Kidney (tissue), 14 donors: ENCODE results near the gene OSTM1. TPM values are rescaled to one million over a fixed set of nuclear protein-coding genes. Genes with fewer than 3 reads are reported as not detected.

Source experiments
- DNase-seq, 5 donors: peaks; one replicate each; pipeline ENCODE4 v3.0.0-alpha.2; 2013 to 2020
- FAIRE-seq: peaks from 2 replicates; lab custom pipeline; 2012; peaks lifted over from hg19 to GRCh38; lab: Jason Lieb, UNC
- H3K27ac ChIP-seq, 2 donors: one replicate each; pipeline ENCODE4 v1.7.0; 2013; ENCODE audit warnings: low read depth in 2 of 2, low read length in 2 of 2, inconsistent platforms in 1 of 2
- H3K27me3 ChIP-seq: one replicate; pipeline ENCODE4 v1.7.1; 2013; ENCODE audit warnings: low read length, inconsistent platforms; ENCODE audit not compliant: control insufficient read depth, insufficient read depth
- H3K36me3 ChIP-seq, 3 donors: one replicate each; pipeline versions ENCODE4 v1.7.0 to v1.7.1; 2013; ENCODE audit warnings: low read length in 3 of 3, control low read depth in 1 of 3, inconsistent platforms in 1 of 3; ENCODE audit not compliant: insufficient read depth in 3 of 3, control insufficient read depth in 2 of 3
- H3K4me1 ChIP-seq, 3 donors: one replicate each; pipeline versions ENCODE4 v1.7.0 to v1.7.1; 2013; ENCODE audit warnings: low read length in 3 of 3, inconsistent platforms in 1 of 3, low read depth in 1 of 3; ENCODE audit not compliant: control insufficient read depth in 2 of 3, insufficient read depth in 2 of 3
- H3K4me3 ChIP-seq, 3 donors: one replicate each; pipeline versions ENCODE4 v1.7.0 to v1.8.1; 2013; ENCODE audit warnings: low read length in 3 of 3, control low read depth in 1 of 3, inconsistent platforms in 1 of 3
- H3K9ac ChIP-seq, 3 donors: one replicate each; pipeline versions ENCODE4 v1.7.0 to v1.7.1; 2013; ENCODE audit warnings: low read length in 3 of 3, control low read depth in 1 of 3, inconsistent platforms in 1 of 3
- H3K9me3 ChIP-seq, 3 donors: one replicate each; pipeline versions ENCODE4 v1.7.0 to v1.7.1; 2013; ENCODE audit warnings: low read length in 3 of 3, control low read depth in 1 of 3, inconsistent platforms in 1 of 3; ENCODE audit not compliant: control insufficient read depth in 2 of 3, insufficient read depth in 1 of 3
- CTCF ChIP-seq: IDR thresholded peaks from 3 replicates; pipeline ENCODE4 v1.5.1; 2012; ENCODE audit warnings: mild to moderate bottlenecking, moderate library complexity, borderline replicate concordance; ENCODE audit not compliant: insufficient read depth; ENCODE audit errors: extremely low read depth
- intact Hi-C: fragments of 100-400 bp; cut with DNase I; formaldehyde crosslinking; loops from one replicate; pipeline ENCODE4 v1.11.1; 2022
- polyA plus RNA-seq: library from polyadenylated mRNA; stranded (reverse); fragments of 350-450 nt; fragmentation: Illumina TruSeq; extraction: RNeasy Lipid Tissue Mini Kit (QIAGEN cat#74804); gene quantifications from one replicate; pipeline ENCODE4 v1.2.3, GENCODE V29; 2014; ENCODE audit warnings: low read depth, low replicate concordance; ENCODE audit not compliant: insufficient read depth
- total RNA-seq: library from RNA; stranded (reverse); fragmentation: NEBNext Ultra II Directional; extraction: Animal tissue kit (Norgen Biotek cat#: 25700); gene quantifications from one replicate; pipeline ENCODE4 v1.2.1, GENCODE V29; 2021
- donor health status: control.
- donor health status: control.
- donor health status: control.
- donor health status: control.
- donor health status: control.
- donor health status: DM: yes; HTN: yes; CAD: no.
- donor health status: Normal renal cell carcinoma (clear cell type).

OSTM1 gene
- total and polyA plus RNA-seq, 2 donors from 2014 or later: 19.8 to 34.5 TPM

DNA sequence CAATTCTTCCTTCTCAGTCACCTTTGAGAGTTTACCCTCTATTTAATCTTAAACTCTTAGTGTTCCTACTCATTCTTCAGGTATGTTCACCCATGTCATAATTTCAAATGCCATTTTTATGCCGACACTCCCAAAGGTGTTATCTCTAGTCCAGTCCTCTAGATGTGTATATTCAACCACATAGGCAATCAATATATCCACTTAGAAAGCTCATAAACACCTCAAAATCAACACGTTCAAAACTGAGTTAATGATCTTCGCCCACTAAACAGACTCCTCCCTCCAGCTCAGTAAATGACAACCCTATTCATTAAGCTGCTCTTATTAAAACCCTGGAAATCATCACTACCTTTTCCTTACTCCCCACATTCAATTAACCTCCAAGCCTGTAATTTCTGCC is 6.4 kb downstream of the OSTM1 start:
- no peaks in the 10 kb centered on the region for H3K4me1 ChIP-seq
- intact Hi-C loops: no loop called here
- no peaks in the 10 kb centered on the region for H3K9me3 ChIP-seq
- no peaks in the 10 kb centered on the region for H3K27me3 ChIP-seq
- H3K4me3 ChIP-seq: no peak overlapping the region
- H3K36me3 ChIP-seq: peaks cover 0 to 4% (median 4%) of the 10 kb centered on the region in 3 donors
- FAIRE-seq (no peak), DNase-seq (no peak)
- no peak overlapping the region for H3K9ac ChIP-seq
- H3K27ac ChIP-seq: no peak overlapping the region
- no peak for TF ChIP-seq CTCF

- no peak for TF ChIP-seq CTCF
- Histone ChIP-seq H3K27me3 (no peaks in the 10 kb centered on the region), H3K4me1 (no peaks in the 10 kb centered on the region), H3K27ac (no peak overlapping the region), H3K9me3 (no peaks in the 10 kb centered on the region), H3K4me3 (no peak overlapping the region), H3K9ac (no peak overlapping the region), H3K36me3 (no peaks in the 10 kb centered on the region)
- DNase-seq (no peak), FAIRE-seq (no peak)
- intact Hi-C loops: no loop called here
These were observed 21.8 kb downstream of the OSTM1 start for GRCh38 chr6:108052706-108053105.

- Histone ChIP-seq H3K9me3 (no peaks in the 10 kb centered on the region), H3K27ac (no peak overlapping the region), H3K36me3 (no peaks in the 10 kb centered on the region), H3K4me1 (no peaks in the 10 kb centered on the region), H3K9ac (no peak overlapping the region), H3K4me3 (no peak overlapping the region), H3K27me3 (no peaks in the 10 kb centered on the region)
- intact Hi-C loops: no loop called here
- FAIRE-seq (no peak), DNase-seq (no peak)
- no peak for TF ChIP-seq CTCF
These were observed 23.1 kb downstream of the OSTM1 start for GRCh38 chr6:108051481-108051880.

- Histone ChIP-seq H3K9me3 (no peaks in the 10 kb centered on the region), H3K4me1 (no peaks in the 10 kb centered on the region), H3K27ac (no peak overlapping the region), H3K9ac (no peak overlapping the region), H3K27me3 (no peaks in the 10 kb centered on the region), H3K4me3 (no peak overlapping the region), H3K36me3 (peaks cover 0 to 12% (median 11%) of the 10 kb centered on the region in 3 donors)
- no peak for TF ChIP-seq CTCF
- DNase-seq: no peak
- no peak for FAIRE-seq
- intact Hi-C loops: no loop called here
These were observed 34.9 kb downstream of the OSTM1 start for GRCh38 chr6:108039681-108040080.
